ENCODE results near the gene HUNK. TPM values are rescaled to one million over a fixed set of nuclear protein-coding genes. Genes with fewer than 3 reads are reported as not detected.

Gene HUNK
- total RNA-seq, 1 experiment from 2014 or later = 2.1 TPM

DNA sequence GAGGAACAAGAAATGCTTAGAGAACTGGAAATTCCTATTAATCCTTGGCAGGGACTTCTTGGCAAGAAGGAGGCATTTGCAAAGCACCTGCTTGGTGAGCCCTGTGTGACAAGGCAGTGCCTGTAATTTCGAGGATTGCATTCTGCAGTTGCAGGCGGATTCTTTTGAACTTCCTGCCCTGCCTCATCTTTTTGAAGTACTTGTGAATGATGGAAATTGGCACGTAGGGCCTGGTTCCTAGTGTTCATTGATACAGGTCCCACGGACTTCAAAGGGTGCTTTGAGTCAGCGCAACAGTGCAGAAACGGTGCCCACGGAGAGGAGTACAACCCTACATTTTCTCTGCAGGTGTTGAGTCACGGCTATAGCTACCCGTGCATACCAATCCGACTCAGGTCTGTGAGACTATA lies 6.4 kb downstream of the HUNK start:
- BruUV-seq (replicated peaks) = no TSS peak
- Histone ChIP-seq H3K9me3 (ENCODE audit: low read depth, low read length, poor library complexity, severe bottlenecking) (no peaks in the 10 kb centered on the region), H3K27me3 (replicated peaks; ENCODE audit: insufficient read depth, low read depth, low read length, poor library complexity) (peaks cover 25% of the 10 kb centered on the region), H3K36me3 (ENCODE audit: insufficient read depth, low read length, poor library complexity, severe bottlenecking) (no peaks in the 10 kb centered on the region), H3K4me1 (ENCODE audit: insufficient read depth, low read length, poor library complexity, severe bottlenecking) (no peaks in the 10 kb centered on the region), H3K4me3 (ENCODE audit: low read depth, low read length, poor library complexity, severe bottlenecking) (no peak overlapping the region), H3K27ac (ENCODE audit: low read depth, low read length, poor library complexity, severe bottlenecking) (no peak overlapping the region)
- ChIA-PET CTCF (no interaction called here), POLR2A (ENCODE audit: low non-redundant PET) (no interaction called here)
- TF ChIP-seq, protein P1, sequence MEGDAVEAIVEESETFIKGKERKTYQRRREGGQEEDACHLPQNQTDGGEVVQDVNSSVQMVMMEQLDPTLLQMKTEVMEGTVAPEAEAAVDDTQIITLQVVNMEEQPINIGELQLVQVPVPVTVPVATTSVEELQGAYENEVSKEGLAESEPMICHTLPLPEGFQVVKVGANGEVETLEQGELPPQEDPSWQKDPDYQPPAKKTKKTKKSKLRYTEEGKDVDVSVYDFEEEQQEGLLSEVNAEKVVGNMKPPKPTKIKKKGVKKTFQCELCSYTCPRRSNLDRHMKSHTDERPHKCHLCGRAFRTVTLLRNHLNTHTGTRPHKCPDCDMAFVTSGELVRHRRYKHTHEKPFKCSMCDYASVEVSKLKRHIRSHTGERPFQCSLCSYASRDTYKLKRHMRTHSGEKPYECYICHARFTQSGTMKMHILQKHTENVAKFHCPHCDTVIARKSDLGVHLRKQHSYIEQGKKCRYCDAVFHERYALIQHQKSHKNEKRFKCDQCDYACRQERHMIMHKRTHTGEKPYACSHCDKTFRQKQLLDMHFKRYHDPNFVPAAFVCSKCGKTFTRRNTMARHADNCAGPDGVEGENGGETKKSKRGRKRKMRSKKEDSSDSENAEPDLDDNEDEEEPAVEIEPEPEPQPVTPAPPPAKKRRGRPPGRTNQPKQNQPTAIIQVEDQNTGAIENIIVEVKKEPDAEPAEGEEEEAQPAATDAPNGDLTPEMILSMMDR (conservative IDR thresholded peaks at IDR 0.05; ENCODE audit: low read depth, low read length) = no peak
- TF ChIP-seq EZH2 (IDR thresholded peaks at IDR 0.05; ENCODE audit: borderline replicate concordance, low read depth, low read length, poor library complexity, severe bottlenecking) = no peak
- DNase-seq (ENCODE audit: low spot score) = no peak
- intact Hi-C loops (cut with micrococcal nuclease; ENCODE audit: unreplicated experiment) = no loop called here

DNA sequence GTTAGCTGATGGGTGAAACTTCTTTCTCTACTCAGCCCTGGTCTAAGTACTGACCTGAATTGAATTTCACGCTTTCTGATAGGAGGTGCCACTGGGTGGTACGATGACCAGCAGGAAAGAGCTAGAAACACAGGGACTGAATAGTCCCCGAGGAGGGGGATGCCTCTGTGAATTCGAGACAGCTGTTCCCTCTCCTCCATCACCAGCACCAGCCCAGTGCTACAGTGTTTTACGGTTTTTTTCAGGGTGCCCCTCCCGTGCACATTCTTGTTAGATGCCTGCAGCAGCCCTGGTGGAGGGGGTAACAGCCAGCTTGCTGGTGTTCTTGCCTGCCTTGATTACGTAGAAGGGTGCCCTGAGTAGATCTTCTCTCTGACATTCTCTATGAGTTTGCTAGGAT lies 7.1 kb downstream of the HUNK start:
- Histone ChIP-seq H3K27ac (ENCODE audit: low read depth, low read length, poor library complexity, severe bottlenecking) (no peak overlapping the region), H3K36me3 (ENCODE audit: insufficient read depth, low read length, poor library complexity, severe bottlenecking) (no peaks in the 10 kb centered on the region), H3K27me3 (replicated peaks; ENCODE audit: insufficient read depth, low read depth, low read length, poor library complexity) (peaks cover 19% of the 10 kb centered on the region), H3K9me3 (ENCODE audit: low read depth, low read length, poor library complexity, severe bottlenecking) (no peaks in the 10 kb centered on the region), H3K4me3 (ENCODE audit: low read depth, low read length, poor library complexity, severe bottlenecking) (no peak overlapping the region), H3K4me1 (ENCODE audit: insufficient read depth, low read length, poor library complexity, severe bottlenecking) (no peaks in the 10 kb centered on the region)
- ChIA-PET CTCF (no interaction called here), POLR2A (ENCODE audit: low non-redundant PET) (no interaction called here)
- TF ChIP-seq, protein P1 (conservative IDR thresholded peaks at IDR 0.05; ENCODE audit: low read depth, low read length) = no peak
- no peak for TF ChIP-seq EZH2 (IDR thresholded peaks at IDR 0.05; ENCODE audit: borderline replicate concordance, low read depth, low read length, poor library complexity, severe bottlenecking)
- intact Hi-C loops (cut with micrococcal nuclease; ENCODE audit: unreplicated experiment) = no loop called here
- no TSS peak for BruUV-seq (replicated peaks)
- no peak for DNase-seq (ENCODE audit: low spot score)

DNA sequence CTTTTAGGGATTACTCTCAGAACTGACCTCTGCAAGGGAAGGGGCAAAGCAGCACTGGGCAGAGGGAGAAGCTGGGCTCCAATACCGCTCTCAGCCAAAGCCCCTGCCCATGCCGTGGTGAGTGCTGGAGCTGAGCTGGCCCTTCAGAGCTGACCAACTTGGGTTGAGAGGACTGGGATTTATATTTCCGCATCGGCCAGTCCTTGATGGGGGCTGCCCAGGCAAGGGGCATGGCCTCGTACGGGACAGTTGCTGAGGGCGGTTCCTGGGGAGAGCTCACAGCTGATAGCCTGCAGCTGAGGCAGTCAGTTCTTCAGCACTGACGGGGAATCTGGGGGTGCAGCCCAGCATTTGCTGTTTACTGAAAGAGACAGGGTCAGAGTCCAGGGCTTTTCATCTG lies 8.0 kb downstream of the HUNK start:
- no peaks in the 10 kb centered on the region for H3K9me3 ChIP-seq (ENCODE audit: low read depth, low read length, poor library complexity, severe bottlenecking)
- H3K4me3 ChIP-seq (ENCODE audit: low read depth, low read length, poor library complexity, severe bottlenecking) = no peak overlapping the region
- TF ChIP-seq, protein P1 (conservative IDR thresholded peaks at IDR 0.05; ENCODE audit: low read depth, low read length) = no peak
- no peak for TF ChIP-seq EZH2 (IDR thresholded peaks at IDR 0.05; ENCODE audit: borderline replicate concordance, low read depth, low read length, poor library complexity, severe bottlenecking)
- ChIA-PET CTCF (no interaction called here), POLR2A (ENCODE audit: low non-redundant PET) (no interaction called here)
- BruUV-seq (replicated peaks) = no TSS peak
- intact Hi-C loops (cut with micrococcal nuclease; ENCODE audit: unreplicated experiment) = no loop called here
- no peaks in the 10 kb centered on the region for H3K36me3 ChIP-seq (ENCODE audit: insufficient read depth, low read length, poor library complexity, severe bottlenecking)
- peaks cover 10% of the 10 kb centered on the region for H3K27me3 ChIP-seq (replicated peaks; ENCODE audit: insufficient read depth, low read depth, low read length, poor library complexity)
- no peak overlapping the region for H3K27ac ChIP-seq (ENCODE audit: low read depth, low read length, poor library complexity, severe bottlenecking)
- no peak for DNase-seq (ENCODE audit: low spot score)
- no peaks in the 10 kb centered on the region for H3K4me1 ChIP-seq (ENCODE audit: insufficient read depth, low read length, poor library complexity, severe bottlenecking)
